GM12878 (cell line): Measurements from ENCODE around the gene PCNX1. TPM values are rescaled to one million over a fixed set of nuclear protein-coding genes. Genes with fewer than 3 reads are reported as not detected.

Source experiments
- ATAC-seq: fragments of 200-7000 bp; cut with Tn5 transposase; 3 replicates; pipeline ENCODE4 v1.9.1; 2020; ENCODE audit warnings: mild to moderate bottlenecking, moderate library complexity
- BruUV-seq: library from RNA; stranded (reverse); fragments of 400-500 nt; replicated peaks from 2 replicates; lab custom pipeline; 2021; lab: Mats Ljungman, UMichigan
- CTCF ChIA-PET: fragments of 300-600 bp; sonication (Branson Sonifier 250); formaldehyde crosslinking; extraction: SDS; loops from one replicate; lab custom pipeline; 2021; ENCODE audit warnings: inconsistent platforms; lab: Yijun Ruan, JAX
- POLR2A ChIA-PET: fragments of 350-600 bp; formaldehyde crosslinking; extraction: SDS; loops from one replicate; lab custom pipeline; 2021; ENCODE audit warnings: inconsistent platforms; lab: Charles Lee
- RAD21 ChIA-PET: fragments of 300-600 bp; sonication (Branson Sonifier 250); formaldehyde crosslinking; loops from one replicate; lab custom pipeline; 2023; ENCODE audit warnings: antibody characterized with exemption; ENCODE audit not compliant: unreplicated experiment; lab: Charles Lee
- SMC1A ChIA-PET: fragments of 300-600 bp; sonication (Branson Sonifier 250); formaldehyde crosslinking; loops from one replicate; lab custom pipeline; 2023; ENCODE audit not compliant: unreplicated experiment, uncharacterized antibody; lab: Charles Lee
- DNase-seq: peaks from one replicate; pipeline ENCODE4 v3.0.0-alpha.2; 2011; ENCODE audit warnings: low read depth, low spot score
- FAIRE-seq: peaks from 3 replicates; lab custom pipeline; 2011; peaks lifted over from hg19 to GRCh38; lab: Jason Lieb, UNC
- H2AFZ ChIP-seq: 2 replicates; pipeline ENCODE4 v1.6.0; 2011; ENCODE audit warnings: low read depth, low read length, control low read depth; ENCODE audit not compliant: control insufficient read depth
- H3K27ac ChIP-seq: 2 replicates; pipeline ENCODE4 v1.5.1; 2011; ENCODE audit warnings: control low read depth; ENCODE audit not compliant: control insufficient read depth, insufficient read depth
- H3K27me3 ChIP-seq, 2 experiments: replicated peaks in 1 of 2; 2 replicates each; pipeline versions ENCODE4 v1.6.0 to v1.6.1; 2011; ENCODE audit warnings: low read length in 1 of 2; ENCODE audit not compliant: control insufficient read depth in 2 of 2, insufficient read depth in 2 of 2
- H3K36me3 ChIP-seq, 2 experiments: 2 replicates each; pipeline ENCODE4 v1.5.1; 2011; ENCODE audit warnings: low read length in 1 of 2; ENCODE audit not compliant: control insufficient read depth in 2 of 2, insufficient read depth in 2 of 2
- H3K4me1 ChIP-seq: 2 replicates; pipeline ENCODE4 v1.6.1; 2011; ENCODE audit warnings: mild to moderate bottlenecking, low read length, moderate library complexity, mixed read lengths; ENCODE audit not compliant: control insufficient read depth, insufficient read depth
- H3K4me2 ChIP-seq: 2 replicates; pipeline ENCODE4 v1.6.0; 2011; ENCODE audit warnings: control low read depth; ENCODE audit not compliant: control insufficient read depth, insufficient read depth
- H3K4me3 ChIP-seq: fragments of 200-600 bp; sonication (generic); 2 replicates; pipeline ENCODE4 v1.5.1; 2016
- H3K79me2 ChIP-seq: 2 replicates; pipeline ENCODE4 v1.6.0; 2011; ENCODE audit warnings: low read length; ENCODE audit not compliant: control insufficient read depth, insufficient read depth
- H3K9ac ChIP-seq: 2 replicates; pipeline ENCODE4 v1.8.0; 2011; ENCODE audit warnings: low read length, control low read depth, mixed read lengths; ENCODE audit not compliant: control insufficient read depth, insufficient read depth
- H3K9me3 ChIP-seq: replicated peaks from 3 replicates; pipeline ENCODE4 v1.5.1; 2011; ENCODE audit warnings: mild to moderate bottlenecking, low read length; ENCODE audit not compliant: control insufficient read depth, insufficient read depth
- H4K20me1 ChIP-seq: 2 replicates; pipeline ENCODE4 v1.6.0; 2011; ENCODE audit not compliant: control insufficient read depth, insufficient read depth
- BACH1 ChIP-seq: fragments of 450-650 bp; IDR thresholded peaks from 2 replicates; pipeline ENCODE4 v1.6.1; 2017; ENCODE audit warnings: mild to moderate bottlenecking, borderline replicate concordance
- CBFB ChIP-seq: IDR thresholded peaks from 2 replicates; pipeline ENCODE4 v1.6.1; 2016; ENCODE audit warnings: antibody characterized with exemption, low read depth
- CHD1 ChIP-seq: IDR thresholded peaks from 2 replicates; pipeline ENCODE4 v1.6.1; 2012; ENCODE audit warnings: low read depth, low read length, improper control_type of control experiment
- EED ChIP-seq: sonication (generic); IDR thresholded peaks from 2 replicates; pipeline ENCODE4 v1.6.1; 2016; ENCODE audit warnings: antibody characterized with exemption, low read depth
- ESRRA ChIP-seq: IDR thresholded peaks from 2 replicates; pipeline ENCODE4 v1.6.1; 2012; ENCODE audit warnings: mild to moderate bottlenecking, low read length, improper control_type of control experiment
- GABPA ChIP-seq: IDR thresholded peaks from 2 replicates; pipeline ENCODE4 v1.6.1; 2014; ENCODE audit warnings: antibody characterized with exemption, low read depth, mild to moderate bottlenecking, inconsistent platforms
- HDGF ChIP-seq: fragments of 450-650 bp; IDR thresholded peaks from 2 replicates; pipeline ENCODE4 v1.6.1; 2016; ENCODE audit warnings: antibody characterized with exemption
- IKZF1 ChIP-seq: fragments of 450-650 bp; conservative IDR thresholded peaks from 2 replicates; pipeline ENCODE4 v1.6.1; 2017; ENCODE audit warnings: antibody characterized with exemption, mild to moderate bottlenecking
- IKZF2 ChIP-seq, 2 experiments: fragments of 450-650 bp; IDR thresholded peaks; 2 replicates each; pipeline ENCODE4 v1.6.1; 2017; ENCODE audit warnings: mild to moderate bottlenecking in 2 of 2, moderate library complexity in 2 of 2
- LARP7 ChIP-seq: fragments of 450-650 bp; IDR thresholded peaks from 2 replicates; pipeline ENCODE4 v1.6.1; 2017; ENCODE audit warnings: mild to moderate bottlenecking
- NFXL1 ChIP-seq: fragments of 450-650 bp; IDR thresholded peaks from 2 replicates; pipeline ENCODE4 v1.6.1; 2017; ENCODE audit warnings: antibody characterized with exemption, mild to moderate bottlenecking, borderline replicate concordance
- NFYB ChIP-seq: IDR thresholded peaks from 2 replicates; pipeline ENCODE4 v1.6.1; 2011; ENCODE audit warnings: low read depth, mild to moderate bottlenecking, low read length, improper control_type of control experiment, moderate library complexity; ENCODE audit not compliant: insufficient read depth
- NR2C1 ChIP-seq: fragments of 450-650 bp; IDR thresholded peaks from 2 replicates; pipeline ENCODE4 v1.6.1; 2017; ENCODE audit warnings: antibody characterized with exemption, mild to moderate bottlenecking, moderate library complexity
- NR2C2 ChIP-seq: IDR thresholded peaks from 2 replicates; pipeline ENCODE4 v1.6.1; 2011; ENCODE audit warnings: borderline replicate concordance, low read depth; ENCODE audit not compliant: control insufficient read depth, insufficient read length
- SMAD1 ChIP-seq: fragments of 450-650 bp; IDR thresholded peaks from 2 replicates; pipeline ENCODE4 v1.6.1; 2018; ENCODE audit warnings: mild to moderate bottlenecking, low read depth; ENCODE audit not compliant: partially characterized antibody
- SPI1 ChIP-seq: IDR thresholded peaks from 2 replicates; pipeline ENCODE4 v1.6.1; 2011; ENCODE audit warnings: low read depth, mild to moderate bottlenecking, low read length, moderate library complexity, borderline replicate concordance; ENCODE audit not compliant: insufficient read depth
- SUZ12 ChIP-seq: fragments of 200-600 bp; sonication (generic); IDR thresholded peaks from one replicate; pipeline ENCODE4 v1.6.1; 2018; ENCODE audit warnings: antibody characterized with exemption, mild to moderate bottlenecking; ENCODE audit not compliant: unreplicated experiment
- ZNF622 ChIP-seq: fragments of 450-650 bp; IDR thresholded peaks from 2 replicates; pipeline ENCODE4 v1.6.1; 2017; ENCODE audit warnings: mild to moderate bottlenecking, inconsistent platforms
- WGBS: methylation state at CpG from one replicate; pipeline ENCODE4 v1.1.6; 2016; ENCODE audit warnings: low lambda C conversion rate; ENCODE audit not compliant: insufficient replicate concordance, insufficient coverage; ENCODE audit errors: missing lambda C conversion rate; 5-methylcytosine and 5-hydroxymethylcytosine counted together
- in situ Hi-C: fragments of 300-500 bp; cut with MboI; formaldehyde crosslinking; loops from 9 replicates; pipeline ENCODE4 v1.14.3; 2018; ENCODE audit warnings: mixed read lengths
- intact Hi-C: fragments of 100-400 bp; cut with micrococcal nuclease; formaldehyde crosslinking; loops from one replicate; pipeline ENCODE4 v1.14.2; 2022; ENCODE audit not compliant: unreplicated experiment
- polyA plus RNA-seq, 11 experiments: library from polyadenylated mRNA; depleted of rRNA in 4 of 11; unstranded in 6 of 11; stranded (reverse) in 5 of 11; fragments of >200 nt; fragmentation: Nextera tagmentation in 4 of 11; fragmentation: Illumina TruSeq in 1 of 11; extraction: Ambion mirVana in 4 of 11; extraction: Trizol in 1 of 11; gene quantifications; 1 replicate in 1 of 11; 2 replicates in 10 of 11; pipeline versions ENCODE4 v1.2.1 to v1.2.3, GENCODE V29; 2011 to 2016; ENCODE audit warnings: inconsistent platforms in 2 of 11, missing spikeins in 2 of 11, low read depth in 1 of 11
- total RNA-seq, 4 experiments: library from RNA; depleted of rRNA in 3 of 4; stranded (reverse); fragments of >200 nt in 3 of 4; fragmentation: Illumina TruSeq in 1 of 4; extraction: Trizol in 1 of 4; gene quantifications; 2 replicates each; pipeline versions ENCODE4 v1.2.1 to v1.2.3, GENCODE V29; 2013 to 2021
- TF ChIP-seq, protein P1 (sequence below): fragments of 450-650 bp; IDR thresholded peaks from 2 replicates; pipeline ENCODE4 v1.6.1; 2018; ENCODE audit warnings: mild to moderate bottlenecking, low read depth, moderate library complexity; ENCODE audit not compliant: partially characterized antibody
- TF ChIP-seq, protein P2 (sequence below): IDR thresholded peaks from 2 replicates; pipeline ENCODE4 v1.6.1; 2011; ENCODE audit warnings: low read depth, low read length, improper control_type of control experiment, borderline replicate concordance

PCNX1 gene
- total and polyA plus RNA-seq, 10 of the 15 experiments (the other 5 are each of a cell fraction or from before 2014, with no cell fraction given): 4.6 to 53.9 (median 20.5) TPM

DNA sequence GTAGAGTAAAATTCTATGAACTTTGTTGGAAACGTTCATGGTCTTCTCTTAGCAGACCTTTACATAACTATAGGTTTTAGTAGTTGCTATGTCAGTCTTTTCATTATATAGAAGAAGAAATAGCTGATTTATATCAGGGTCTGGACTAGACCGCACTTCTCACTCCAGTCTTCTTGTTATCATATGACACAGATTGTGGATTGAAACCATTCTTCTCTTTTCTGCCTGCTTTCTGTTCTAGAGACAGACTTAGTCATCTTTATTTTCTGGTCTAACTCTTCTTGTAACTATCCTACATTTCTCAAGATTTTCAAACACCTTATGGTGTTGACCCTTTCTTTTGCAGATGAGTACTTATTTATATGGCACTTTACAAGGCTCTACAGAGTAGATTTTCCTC is 55.7 kb downstream of the PCNX1 start (continued):
- TF ChIP-seq, protein P1, sequence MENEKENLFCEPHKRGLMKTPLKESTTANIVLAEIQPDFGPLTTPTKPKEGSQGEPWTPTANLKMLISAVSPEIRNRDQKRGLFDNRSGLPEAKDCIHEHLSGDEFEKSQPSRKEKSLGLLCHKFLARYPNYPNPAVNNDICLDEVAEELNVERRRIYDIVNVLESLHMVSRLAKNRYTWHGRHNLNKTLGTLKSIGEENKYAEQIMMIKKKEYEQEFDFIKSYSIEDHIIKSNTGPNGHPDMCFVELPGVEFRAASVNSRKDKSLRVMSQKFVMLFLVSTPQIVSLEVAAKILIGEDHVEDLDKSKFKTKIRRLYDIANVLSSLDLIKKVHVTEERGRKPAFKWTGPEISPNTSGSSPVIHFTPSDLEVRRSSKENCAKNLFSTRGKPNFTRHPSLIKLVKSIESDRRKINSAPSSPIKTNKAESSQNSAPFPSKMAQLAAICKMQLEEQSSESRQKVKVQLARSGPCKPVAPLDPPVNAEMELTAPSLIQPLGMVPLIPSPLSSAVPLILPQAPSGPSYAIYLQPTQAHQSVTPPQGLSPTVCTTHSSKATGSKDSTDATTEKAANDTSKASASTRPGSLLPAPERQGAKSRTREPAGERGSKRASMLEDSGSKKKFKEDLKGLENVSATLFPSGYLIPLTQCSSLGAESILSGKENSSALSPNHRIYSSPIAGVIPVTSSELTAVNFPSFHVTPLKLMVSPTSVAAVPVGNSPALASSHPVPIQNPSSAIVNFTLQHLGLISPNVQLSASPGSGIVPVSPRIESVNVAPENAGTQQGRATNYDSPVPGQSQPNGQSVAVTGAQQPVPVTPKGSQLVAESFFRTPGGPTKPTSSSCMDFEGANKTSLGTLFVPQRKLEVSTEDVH: no peak

DNA sequence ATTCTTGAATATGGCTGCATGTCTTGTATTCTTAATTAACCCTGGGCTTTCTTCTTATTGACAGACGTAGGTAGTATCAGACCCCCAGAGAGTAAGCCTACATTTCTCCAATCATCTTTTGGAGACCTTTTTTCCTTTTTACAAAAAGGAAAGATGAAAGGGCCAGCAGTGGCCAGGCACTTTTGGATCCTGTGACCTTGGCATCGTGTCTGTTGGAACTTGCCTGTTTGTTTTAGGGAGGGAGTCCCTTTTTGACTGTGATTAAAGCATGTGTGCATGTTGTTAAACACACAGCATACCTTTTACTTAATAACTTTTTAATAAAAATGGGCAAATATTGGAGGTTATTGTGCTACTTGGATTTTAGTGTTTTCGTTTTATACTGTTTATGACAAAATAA is 57.2 kb downstream of the PCNX1 start:
- no TSS peak for BruUV-seq
- Histone ChIP-seq H3K9me3 (no peaks in the 10 kb centered on the region), H3K27ac (no peak overlapping the region), H4K20me1 (no peaks in the 10 kb centered on the region), H3K27me3 (no peaks in the 10 kb centered on the region), H3K9ac (no peak overlapping the region), H3K36me3 (peaks cover 0 to 4% of the 10 kb centered on the region in 2 experiments; a peak in 2 of 4 replicates), H3K79me2 (peaks cover 1% of the 10 kb centered on the region; the same call in 1 of the 2 replicates), H2AFZ (no peak overlapping the region), H3K4me1 (no peaks in the 10 kb centered on the region), H3K4me3 (no peak overlapping the region), H3K4me2 (no peak overlapping the region)
- TF ChIP-seq ZNF622 (no peak), GABPA (no peak), NR2C1 (no peak), SPI1 (no peak), NFYB (no peak), EED (no peak), IKZF2 (IDR thresholded peaks at IDR 0.05) (no peak), NFXL1 (no peak), CHD1 (no peak), SMAD1 (no peak), NR2C2 (no peak), LARP7 (no peak), BACH1 (no peak), IKZF1 (no peak), HDGF (no peak), SUZ12 (no peak), ESRRA (no peak), CBFB (no peak)
- TF ChIP-seq, protein P2, sequence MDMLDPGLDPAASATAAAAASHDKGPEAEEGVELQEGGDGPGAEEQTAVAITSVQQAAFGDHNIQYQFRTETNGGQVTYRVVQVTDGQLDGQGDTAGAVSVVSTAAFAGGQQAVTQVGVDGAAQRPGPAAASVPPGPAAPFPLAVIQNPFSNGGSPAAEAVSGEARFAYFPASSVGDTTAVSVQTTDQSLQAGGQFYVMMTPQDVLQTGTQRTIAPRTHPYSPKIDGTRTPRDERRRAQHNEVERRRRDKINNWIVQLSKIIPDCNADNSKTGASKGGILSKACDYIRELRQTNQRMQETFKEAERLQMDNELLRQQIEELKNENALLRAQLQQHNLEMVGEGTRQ: no peak
- SMC1A ChIA-PET: interaction anchor here (1.2 to 2.0 kb wide), 3 partner anchors 10 to 30 kb away, joined by 3 to 4 read pairs (median 3); no protein-coding TSS in a partner anchor
- WGBS: 99% methylated on average over 3 of the region's 3 CpGs
- DNase-seq: no peak
- RAD21 ChIA-PET: no interaction called here
- no peak for FAIRE-seq
- CTCF ChIA-PET: interaction anchor here (1.0 to 1.3 kb wide), 2 partner anchors 11 to 58 kb away, joined by 3 read pairs; no protein-coding TSS in a partner anchor
- POLR2A ChIA-PET: no interaction called here
- in situ Hi-C loops (no loop called here), intact Hi-C loops (no loop called here)
- ATAC-seq: no peak
